GM13977 (cell line): ENCODE measurements around the gene ZNF136.

ENCODE experiments used
- DNase-seq: peaks from one replicate; pipeline ENCODE4 v3.0.0; 2012; ENCODE audit warnings: low spot score
- CTCF ChIP-seq: IDR thresholded peaks from 2 replicates; pipeline ENCODE4 v1.5.1; 2012; ENCODE audit warnings: mild to moderate bottlenecking, control low read depth; ENCODE audit not compliant: insufficient read depth; ENCODE audit errors: extremely low read depth, missing control alignments
- in situ Hi-C: fragments of 300-500 bp; cut with MboI; formaldehyde crosslinking; loops from one replicate; pipeline ENCODE4 v1.12.0; 2022; ENCODE audit warnings: low sequenced_read_pairs, low pct_unique_long_range_greater_than_20kb, mixed read lengths, inconsistent platforms; ENCODE audit not compliant: unreplicated experiment

The ZNF136 gene

GRCh38 chr19:12232961-12233360 is 70.1 kb downstream of the ZNF136 start:
- TF ChIP-seq CTCF: no peak
- DNase-seq: no peak
- in situ Hi-C loops: no loop called here

- TF ChIP-seq CTCF: no peak
- in situ Hi-C loops: no loop called here
- DNase-seq: no peak
Observed at GRCh38 chr19:12237143-12237839, 74.4 kb downstream of the ZNF136 start.
